ENCODE data around the gene ISL2.
A peak's percentile ranks its signal among the peaks of the same experiment; 100 is the strongest.

The ISL2 gene

GRCh38 chr15:76342058-76342381 is 5.4 kb downstream of the ISL2 start:
- H3K9me3 Mint-ChIP-seq, result no peaks in the 10 kb centered on the region
- H3K4me1 Mint-ChIP-seq (ENCODE audit: low read depth), result peaks cover 70% of the 10 kb centered on the region
- H3K36me3 Mint-ChIP-seq (ENCODE audit: low read depth), result peaks cover 22% of the 10 kb centered on the region
- intact Hi-C loops (cut with micrococcal nuclease), result no loop called here
- H3K27me3 Mint-ChIP-seq, result peaks cover 86% of the 10 kb centered on the region
- no peak overlapping the region for H3K27ac Mint-ChIP-seq
- H3K4me3 Mint-ChIP-seq, result no peak overlapping the region

GRCh38 chr15:76342382-76343201 is 6.0 kb downstream of the ISL2 start:
- no peak overlapping the region for H3K27ac Mint-ChIP-seq
- H3K27me3 Mint-ChIP-seq, result peaks cover 84% of the 10 kb centered on the region

GRCh38 chr15:76343313-76343996 is 6.9 kb downstream of the ISL2 start:
- H3K27me3 Mint-ChIP-seq, result peaks cover 90% of the 10 kb centered on the region
- peaks cover 59% of the 10 kb centered on the region for H3K4me1 Mint-ChIP-seq (ENCODE audit: low read depth)
- no peak overlapping the region for H3K27ac Mint-ChIP-seq
- H3K4me3 Mint-ChIP-seq, result no peak overlapping the region
- H3K9me3 Mint-ChIP-seq, result no peaks in the 10 kb centered on the region
- H3K36me3 Mint-ChIP-seq (ENCODE audit: low read depth), result peaks cover 18% of the 10 kb centered on the region
- intact Hi-C loops (cut with micrococcal nuclease), result no loop called here

More at GRCh38 chr15:76342382-76343201, 6.0 kb downstream of the ISL2 start:
- Mint-ChIP-seq H3K9me3 (no peaks in the 10 kb centered on the region), H3K36me3 (ENCODE audit: low read depth) (peaks cover 18% of the 10 kb centered on the region), H3K4me1 (ENCODE audit: low read depth) (peaks cover 64% of the 10 kb centered on the region), H3K4me3 (peak overlapping the region; percentile 26)
- intact Hi-C loops (cut with micrococcal nuclease), result no loop called here

- Mint-ChIP-seq H3K4me1 (ENCODE audit: low read depth) (peaks cover 43% of the 10 kb centered on the region), H3K9me3 (no peaks in the 10 kb centered on the region), H3K4me3 (no peak overlapping the region), H3K27ac (no peak overlapping the region), H3K36me3 (ENCODE audit: low read depth) (peaks cover 14% of the 10 kb centered on the region), H3K27me3 (peaks cover 81% of the 10 kb centered on the region)
- intact Hi-C loops (cut with micrococcal nuclease), result loop anchor here (5.0 kb wide), 1 partner anchor 33 kb away; the partner anchor contains the start of gene ETFA
Measured at GRCh38 chr15:76344893-76345582, 8.5 kb downstream of the ISL2 start.

GRCh38 chr15:76345583-76345879 is 9.0 kb downstream of the ISL2 start:
- Mint-ChIP-seq H3K4me1 (ENCODE audit: low read depth) (peaks cover 38% of the 10 kb centered on the region), H3K27ac (peak overlapping the region; percentile 68), H3K27me3 (peaks cover 79% of the 10 kb centered on the region), H3K4me3 (peak overlapping the region; percentile 79), H3K9me3 (no peaks in the 10 kb centered on the region), H3K36me3 (ENCODE audit: low read depth) (peaks cover 9% of the 10 kb centered on the region)
- intact Hi-C loops (cut with micrococcal nuclease), result loop anchor here (5.0 kb wide), 1 partner anchor 33 kb away; the partner anchor contains the start of gene ETFA

- intact Hi-C loops (cut with micrococcal nuclease), result loop anchor here (5.0 kb wide), 1 partner anchor 34 kb away; the partner anchor contains the start of gene ETFA
- Mint-ChIP-seq H3K4me1 (ENCODE audit: low read depth) (peaks cover 33% of the 10 kb centered on the region), H3K27me3 (peaks cover 73% of the 10 kb centered on the region), H3K27ac (peak overlapping the region; percentile 68), H3K36me3 (ENCODE audit: low read depth) (peaks cover 8% of the 10 kb centered on the region), H3K4me3 (peak overlapping the region; percentile 79), H3K9me3 (no peaks in the 10 kb centered on the region)
Measured at GRCh38 chr15:76345880-76346668, 9.5 kb downstream of the ISL2 start.

- H3K27ac Mint-ChIP-seq, result peak overlapping the region; percentile 68
- no peaks in the 10 kb centered on the region for H3K9me3 Mint-ChIP-seq
- H3K36me3 Mint-ChIP-seq (ENCODE audit: low read depth), result peaks cover 2% of the 10 kb centered on the region
- H3K27me3 Mint-ChIP-seq, result peaks cover 67% of the 10 kb centered on the region
- peaks cover 26% of the 10 kb centered on the region for H3K4me1 Mint-ChIP-seq (ENCODE audit: low read depth)
- peak overlapping the region; percentile 79 for H3K4me3 Mint-ChIP-seq
- intact Hi-C loops (cut with micrococcal nuclease), result loop anchor here (5.0 kb wide), 1 partner anchor 35 kb away; the partner anchor contains the start of gene ETFA
Measured at GRCh38 chr15:76346669-76347481, 10.3 kb downstream of the ISL2 start.

- Mint-ChIP-seq H3K27ac (no peak overlapping the region), H3K4me3 (peak overlapping the region; percentile 79), H3K9me3 (no peaks in the 10 kb centered on the region), H3K36me3 (ENCODE audit: low read depth) (no peaks in the 10 kb centered on the region), H3K4me1 (ENCODE audit: low read depth) (peaks cover 22% of the 10 kb centered on the region), H3K27me3 (peaks cover 62% of the 10 kb centered on the region)
- intact Hi-C loops (cut with micrococcal nuclease), result loop anchor here (5.0 kb wide), 1 partner anchor 35 kb away; the partner anchor contains the start of gene ETFA
Measured at GRCh38 chr15:76347482-76348055, 11.0 kb downstream of the ISL2 start.

- Mint-ChIP-seq H3K27ac (no peak overlapping the region), H3K4me1 (ENCODE audit: low read depth) (peaks cover 13% of the 10 kb centered on the region), H3K4me3 (no peak overlapping the region), H3K36me3 (ENCODE audit: low read depth) (no peaks in the 10 kb centered on the region), H3K9me3 (no peaks in the 10 kb centered on the region), H3K27me3 (peaks cover 44% of the 10 kb centered on the region)
- intact Hi-C loops (cut with micrococcal nuclease), result loop anchor here (5.0 kb wide), 1 partner anchor 37 kb away; the partner anchor contains the start of gene ETFA
Measured at GRCh38 chr15:76349301-76350070, 12.9 kb downstream of the ISL2 start.

- no peaks in the 10 kb centered on the region for H3K4me1 Mint-ChIP-seq (ENCODE audit: low read depth)
- H3K4me3 Mint-ChIP-seq, result no peak overlapping the region
- no peaks in the 10 kb centered on the region for H3K36me3 Mint-ChIP-seq (ENCODE audit: low read depth)
- H3K9me3 Mint-ChIP-seq, result no peaks in the 10 kb centered on the region
- no peak overlapping the region for H3K27ac Mint-ChIP-seq
- peaks cover 13% of the 10 kb centered on the region for H3K27me3 Mint-ChIP-seq
- intact Hi-C loops (cut with micrococcal nuclease), result no loop called here
Measured at GRCh38 chr15:76353023-76353577, 16.5 kb downstream of the ISL2 start.

- H3K27me3 Mint-ChIP-seq, result peaks cover 8% of the 10 kb centered on the region
- H3K4me3 Mint-ChIP-seq, result no peak overlapping the region
- intact Hi-C loops (cut with micrococcal nuclease), result no loop called here
- no peak overlapping the region for H3K27ac Mint-ChIP-seq
- H3K9me3 Mint-ChIP-seq, result no peaks in the 10 kb centered on the region
- H3K36me3 Mint-ChIP-seq (ENCODE audit: low read depth), result no peaks in the 10 kb centered on the region
- H3K4me1 Mint-ChIP-seq (ENCODE audit: low read depth), result no peaks in the 10 kb centered on the region
Measured at GRCh38 chr15:76353903-76354302, 17.3 kb downstream of the ISL2 start.
